Lung (tissue), 12 donors: ENCODE data around the gene UXS1. TPM values are rescaled to one million over a fixed set of nuclear protein-coding genes. Genes with fewer than 3 reads are reported as not detected.
A peak's percentile ranks its signal among the peaks of the same experiment; 100 is the strongest.

Source experiments
- ATAC-seq: fragments of 200-7000 bp; cut with Tn5 transposase; one replicate; pipeline ENCODE4 v1.9.1; 2020; ENCODE audit warnings: moderate number of reproducible peaks; ENCODE audit not compliant: insufficient read depth, low FRiP score
- DNase-seq, 3 donors: peaks; one replicate each; pipeline ENCODE4 v3.0.0-alpha.2; 2013 to 2017
- H3K27ac ChIP-seq, 2 donors: one replicate each; pipeline ENCODE4 v1.5.1; 2013; ENCODE audit warnings: mild to moderate bottlenecking in 2 of 2, moderate library complexity in 2 of 2, control low read depth in 1 of 2, inconsistent platforms in 1 of 2, low read depth in 1 of 2, low read length in 1 of 2
- H3K27me3 ChIP-seq, 3 donors: one replicate each; pipeline ENCODE4 v1.5.1; 2013; ENCODE audit warnings: low read length in 2 of 3; ENCODE audit not compliant: control insufficient read depth in 3 of 3, insufficient read depth in 3 of 3
- H3K36me3 ChIP-seq, 4 donors: one replicate each; pipeline ENCODE4 v1.5.1; 2013; ENCODE audit warnings: low read length in 4 of 4, mild to moderate bottlenecking in 1 of 4, moderate library complexity in 1 of 4; ENCODE audit not compliant: control insufficient read depth in 4 of 4, insufficient read depth in 4 of 4
- H3K4me1 ChIP-seq, 5 donors: one replicate each; pipeline ENCODE4 v1.5.1; 2013; ENCODE audit warnings: low read length in 5 of 5, mild to moderate bottlenecking in 2 of 5, moderate library complexity in 1 of 5; ENCODE audit not compliant: control insufficient read depth in 5 of 5, insufficient read depth in 5 of 5
- H3K4me3 ChIP-seq: one replicate; pipeline ENCODE4 v1.5.1; 2013; ENCODE audit warnings: mild to moderate bottlenecking, control low read depth, moderate library complexity
- H3K9ac ChIP-seq, 2 donors: one replicate each; pipeline ENCODE4 v1.5.1; 2013; ENCODE audit warnings: low read length in 2 of 2, control low read depth in 1 of 2; ENCODE audit not compliant: insufficient read depth in 1 of 2
- H3K9me3 ChIP-seq, 4 donors: one replicate each; pipeline ENCODE4 v1.5.1; 2013; ENCODE audit warnings: low read length in 3 of 4, mild to moderate bottlenecking in 1 of 4, moderate library complexity in 1 of 4; ENCODE audit not compliant: control insufficient read depth in 4 of 4, insufficient read depth in 3 of 4
- WGBS, 2 donors: extraction: QIAGEN DNeasy Blood & Tissue Kit; methylation state at CpG; one replicate each; pipeline ENCODE4 v1.1.7; 2013; 5-methylcytosine and 5-hydroxymethylcytosine counted together
- polyA plus RNA-seq, 2 donors: library from polyadenylated mRNA; stranded (reverse); fragments of 200-250 nt; gene quantifications; one replicate each; pipeline ENCODE4 v1.2.1, GENCODE V29; 2013
- total RNA-seq, 2 donors: library from RNA; depleted of rRNA in 1 of 2; stranded (reverse); fragments of >200 nt in 1 of 2; gene quantifications; one replicate each; pipeline ENCODE4 v1.2.1, GENCODE V29; 2014 to 2021
- TF ChIP-seq, protein P1 (sequence below): IDR thresholded peaks from 2 replicates; pipeline ENCODE4 v1.5.1; 2012; ENCODE audit warnings: mild to moderate bottlenecking; ENCODE audit errors: control extremely low read depth, extremely low read depth
- donor health status: control.
- donor health status: control.
- donor health status: Bipolar disorder and iron deficiency.
- donor health status: healthy.
- donor health status: DM: yes; HTN: yes; CAD: no.

Gene UXS1
- total and polyA plus RNA-seq, 4 donors, result 24.6 to 96.5 (median 43.1) TPM

DNA sequence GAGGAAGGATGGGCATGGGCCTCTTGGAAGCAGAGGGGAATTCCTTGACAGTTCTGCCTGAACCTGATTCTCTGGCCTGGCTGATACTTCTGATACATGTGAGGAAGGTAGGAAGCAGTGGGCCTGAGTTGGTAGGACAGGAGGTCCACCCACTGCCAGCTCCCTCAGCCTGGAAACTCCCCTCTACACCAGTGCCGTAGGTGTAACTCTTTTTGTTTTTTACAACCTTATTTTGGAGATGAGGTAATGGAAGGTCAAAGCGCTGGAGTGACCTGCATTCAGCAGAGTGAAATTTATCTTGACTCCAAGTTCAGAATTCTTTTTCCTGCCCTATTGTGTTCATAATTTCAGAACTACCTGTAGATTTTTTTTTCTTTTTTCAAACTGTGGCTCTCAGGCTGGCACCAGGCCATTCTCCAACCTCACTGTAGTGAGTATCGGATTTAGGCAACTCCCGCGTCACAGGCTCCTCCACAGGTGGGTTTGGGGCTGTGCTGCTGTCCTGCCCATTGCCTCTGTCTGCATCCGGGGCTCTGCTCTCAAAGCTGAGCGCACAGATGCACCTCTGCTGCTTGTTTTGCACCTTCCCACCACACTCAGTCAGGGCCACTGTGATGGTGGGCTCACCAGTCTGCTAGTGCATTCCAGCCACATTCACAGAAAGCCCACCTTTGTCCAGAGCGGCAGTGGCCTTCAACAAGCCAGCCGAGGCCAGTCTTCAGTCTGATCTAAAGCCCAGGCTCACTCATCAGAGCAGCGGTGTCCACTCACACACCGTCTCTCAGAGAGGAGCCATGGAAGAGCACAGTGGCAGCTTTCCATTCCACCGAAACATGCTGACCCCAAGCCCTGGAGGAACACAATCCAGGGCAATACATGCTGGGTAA is 87.2 kb downstream of the UXS1 start:
- Histone ChIP-seq H3K9ac (no peak overlapping the region), H3K9me3 (no peaks in the 10 kb centered on the region), H3K27ac (peak overlapping the region in 1 of 2 donors; percentile 8), H3K27me3 (no peaks in the 10 kb centered on the region), H3K4me1 (peaks cover 0 to 10% (median 0%) of the 10 kb centered on the region in 5 donors), H3K36me3 (peaks cover 0 to 22% (median 12%) of the 10 kb centered on the region in 4 donors), H3K4me3 (no peak overlapping the region)
- 90 to 91% methylated on average over 12 of the region's 12 CpGs for WGBS, 2 donors
- DNase-seq (no peak), ATAC-seq (no peak)
- TF ChIP-seq, protein P1, sequence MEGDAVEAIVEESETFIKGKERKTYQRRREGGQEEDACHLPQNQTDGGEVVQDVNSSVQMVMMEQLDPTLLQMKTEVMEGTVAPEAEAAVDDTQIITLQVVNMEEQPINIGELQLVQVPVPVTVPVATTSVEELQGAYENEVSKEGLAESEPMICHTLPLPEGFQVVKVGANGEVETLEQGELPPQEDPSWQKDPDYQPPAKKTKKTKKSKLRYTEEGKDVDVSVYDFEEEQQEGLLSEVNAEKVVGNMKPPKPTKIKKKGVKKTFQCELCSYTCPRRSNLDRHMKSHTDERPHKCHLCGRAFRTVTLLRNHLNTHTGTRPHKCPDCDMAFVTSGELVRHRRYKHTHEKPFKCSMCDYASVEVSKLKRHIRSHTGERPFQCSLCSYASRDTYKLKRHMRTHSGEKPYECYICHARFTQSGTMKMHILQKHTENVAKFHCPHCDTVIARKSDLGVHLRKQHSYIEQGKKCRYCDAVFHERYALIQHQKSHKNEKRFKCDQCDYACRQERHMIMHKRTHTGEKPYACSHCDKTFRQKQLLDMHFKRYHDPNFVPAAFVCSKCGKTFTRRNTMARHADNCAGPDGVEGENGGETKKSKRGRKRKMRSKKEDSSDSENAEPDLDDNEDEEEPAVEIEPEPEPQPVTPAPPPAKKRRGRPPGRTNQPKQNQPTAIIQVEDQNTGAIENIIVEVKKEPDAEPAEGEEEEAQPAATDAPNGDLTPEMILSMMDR, result no peak

- ATAC-seq (no peak), DNase-seq (no peak)
- no peak overlapping the region for H3K27ac ChIP-seq
- no peaks in the 10 kb centered on the region for H3K27me3 ChIP-seq
- no peak overlapping the region for H3K9ac ChIP-seq
- peaks cover 0 to 10% (median 0%) of the 10 kb centered on the region in 5 donors for H3K4me1 ChIP-seq
- WGBS, 2 donors, result 88 to 90% methylated on average over 16 of the region's 16 CpGs
- H3K36me3 ChIP-seq, result peaks cover 0 to 13% (median 7%) of the 10 kb centered on the region in 4 donors
- H3K9me3 ChIP-seq, result no peaks in the 10 kb centered on the region
- H3K4me3 ChIP-seq, result no peak overlapping the region
- TF ChIP-seq, protein P1, result no peak
Observed at GRCh38 chr2:106105151-106105922, 88.8 kb downstream of the UXS1 start.

- DNase-seq, result peak; percentile 63 to 74 (median 74)
- no peak for ATAC-seq
- Histone ChIP-seq H3K4me3 (no peak overlapping the region), H3K9me3 (no peaks in the 10 kb centered on the region), H3K4me1 (peaks cover 0 to 10% (median 0%) of the 10 kb centered on the region in 5 donors), H3K9ac (no peak overlapping the region), H3K27me3 (no peaks in the 10 kb centered on the region), H3K36me3 (peaks cover 0 to 17% (median 5%) of the 10 kb centered on the region in 4 donors), H3K27ac (no peak overlapping the region)
- TF ChIP-seq, protein P1, result peak; percentile 95
- 61 to 68% methylated on average over 16 of the region's 16 CpGs for WGBS, 2 donors
Observed at GRCh38 chr2:106104332-106105062, 89.6 kb downstream of the UXS1 start.
